CD4-positive, CD25-positive, alpha-beta regulatory T cell (primary cell): ENCODE data around the gene BAZ2B. TPM values are rescaled to one million over a fixed set of nuclear protein-coding genes. Genes with fewer than 3 reads are reported as not detected.

Experiments
- ATAC-seq, 2 donors: fragments of 150-1000 bp; cut with Tn5 transposase; one replicate each; pipeline ENCODE4 v1.10.0; 2021; ENCODE audit warnings: low read depth in 2 of 2, moderate number of reproducible peaks in 2 of 2, moderate library complexity in 1 of 2
- DNase-seq, 3 donors: peaks; one replicate each; pipeline versions ENCODE4 v3.0.0 to v3.0.0-alpha.2; 2012 to 2022; ENCODE audit warnings: mixed read lengths in 1 of 3
- H3K27ac ChIP-seq: one replicate; pipeline ENCODE4 v1.7.0; 2013; ENCODE audit warnings: mild to moderate bottlenecking, low read length; ENCODE audit not compliant: insufficient read depth, poor library complexity, severe bottlenecking
- H3K27me3 ChIP-seq: one replicate; pipeline ENCODE4 v1.7.0; 2013; ENCODE audit warnings: low read length; ENCODE audit not compliant: control insufficient read depth, insufficient read depth
- H3K36me3 ChIP-seq: one replicate; pipeline ENCODE4 v1.7.0; 2013; ENCODE audit warnings: mild to moderate bottlenecking, low read length, moderate library complexity; ENCODE audit not compliant: control insufficient read depth, insufficient read depth
- H3K4me1 ChIP-seq: 2 replicates; pipeline ENCODE4 v1.7.0; 2013; ENCODE audit warnings: mild to moderate bottlenecking, low read length; ENCODE audit not compliant: insufficient read depth, control insufficient read depth, poor library complexity, severe bottlenecking
- H3K4me3 ChIP-seq: one replicate; pipeline ENCODE4 v1.7.0; 2013; ENCODE audit warnings: low read depth, mild to moderate bottlenecking, low read length, moderate library complexity
- H3K9me3 ChIP-seq, 2 experiments: 1 replicate in 1 of 2; 2 replicates in 1 of 2; pipeline ENCODE4 v1.7.0; 2013; ENCODE audit warnings: low read length in 2 of 2, mild to moderate bottlenecking in 1 of 2, moderate library complexity in 1 of 2; ENCODE audit not compliant: control insufficient read depth in 2 of 2
- H3K27ac Mint-ChIP-seq, 3 donors: one replicate each; pipeline ENCODE4 v1.8.0; 2020 to 2022; ENCODE audit warnings: mild to moderate bottlenecking in 3 of 3, mixed read lengths in 3 of 3, moderate library complexity in 2 of 3
- H3K27me3 Mint-ChIP-seq: one replicate; pipeline ENCODE4 v1.8.0; 2022; ENCODE audit warnings: mild to moderate bottlenecking, mixed read lengths
- H3K36me3 Mint-ChIP-seq: one replicate; pipeline ENCODE4 v1.8.0; 2020; ENCODE audit warnings: mixed read lengths
- H3K4me1 Mint-ChIP-seq, 4 donors: one replicate each; pipeline ENCODE4 v1.8.0; 2020 to 2022; ENCODE audit warnings: mixed read lengths in 4 of 4, mild to moderate bottlenecking in 1 of 4
- H3K4me3 Mint-ChIP-seq, 4 donors: one replicate each; pipeline ENCODE4 v1.8.0; 2020 to 2022; ENCODE audit warnings: mild to moderate bottlenecking in 4 of 4, mixed read lengths in 4 of 4, moderate library complexity in 3 of 4
- H3K9me3 Mint-ChIP-seq, 7 donors: one replicate each; pipeline ENCODE4 v1.8.0; 2020 to 2022; ENCODE audit warnings: mixed read lengths in 7 of 7, mild to moderate bottlenecking in 3 of 7, moderate library complexity in 2 of 7
- polyA plus RNA-seq, 4 donors: library from polyadenylated mRNA; unstranded; fragments of 300-500 nt; fragmentation: Illumina TruSeq; gene quantifications; one replicate each; pipeline ENCODE4 v1.2.3, GENCODE V29; 2021
- total RNA-seq: library from RNA; stranded (reverse); gene quantifications from one replicate; pipeline ENCODE4 v1.2.3, GENCODE V29; 2022

Gene BAZ2B
- total and polyA plus RNA-seq, 5 donors from 2014 or later, result 7.8 to 39.6 (median 9.6) TPM

DNA sequence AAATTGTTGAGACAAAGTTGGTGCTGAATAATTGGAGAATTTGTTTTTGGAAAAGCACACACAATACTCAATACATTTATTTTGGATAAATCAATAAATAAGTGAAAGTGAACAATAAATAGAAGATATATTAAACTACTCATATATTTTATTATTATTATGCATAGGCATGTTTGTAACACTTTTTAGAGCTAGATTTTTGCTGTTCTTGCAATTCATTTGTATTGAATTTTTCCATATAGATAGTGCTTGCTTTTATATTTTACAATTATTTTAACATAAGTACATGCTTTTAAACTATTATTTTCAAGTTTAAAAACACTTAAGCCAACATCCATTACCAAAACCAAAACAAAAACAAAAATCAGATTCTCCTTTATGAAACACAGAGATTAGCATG is 43.9 kb downstream of the BAZ2B start:
- Mint-ChIP-seq H3K36me3 (no peaks in the 10 kb centered on the region), H3K27me3 (no peaks in the 10 kb centered on the region), H3K27ac (no peak overlapping the region), H3K4me1 (no peaks in the 10 kb centered on the region), H3K9me3 (peaks cover 0 to 10% (median 3%) of the 10 kb centered on the region in 7 donors), H3K4me3 (no peak overlapping the region)
- Histone ChIP-seq H3K27ac (no peak overlapping the region), H3K9me3 (no peaks in the 10 kb centered on the region), H3K36me3 (no peaks in the 10 kb centered on the region), H3K27me3 (no peaks in the 10 kb centered on the region), H3K4me3 (no peak overlapping the region), H3K4me1 (no peaks in the 10 kb centered on the region)
- ATAC-seq (no peak), DNase-seq (no peak)

GRCh38 chr2:159571540-159572260 is 44.6 kb downstream of the BAZ2B start:
- peaks cover 0 to 10% (median 3%) of the 10 kb centered on the region in 7 donors for H3K9me3 Mint-ChIP-seq
- ATAC-seq, result no peak
- no peaks in the 10 kb centered on the region for H3K4me1 Mint-ChIP-seq
- Histone ChIP-seq H3K27me3 (no peaks in the 10 kb centered on the region), H3K27ac (no peak overlapping the region), H3K4me1 (no peaks in the 10 kb centered on the region), H3K4me3 (no peak overlapping the region), H3K9me3 (no peaks in the 10 kb centered on the region), H3K36me3 (no peaks in the 10 kb centered on the region)
- H3K36me3 Mint-ChIP-seq, result no peaks in the 10 kb centered on the region
- H3K27ac Mint-ChIP-seq, result no peak overlapping the region
- DNase-seq, result no peak
- H3K27me3 Mint-ChIP-seq, result no peaks in the 10 kb centered on the region
- H3K4me3 Mint-ChIP-seq, result no peak overlapping the region

GRCh38 chr2:159564081-159564480 is 52.3 kb downstream of the BAZ2B start:
- H3K4me1 ChIP-seq, result no peaks in the 10 kb centered on the region
- H3K27me3 ChIP-seq, result no peaks in the 10 kb centered on the region
- H3K4me1 Mint-ChIP-seq, result no peaks in the 10 kb centered on the region
- no peaks in the 10 kb centered on the region for H3K36me3 ChIP-seq
- peaks cover 3% of the 10 kb centered on the region for H3K36me3 Mint-ChIP-seq
- H3K4me3 Mint-ChIP-seq, result no peak overlapping the region
- peaks cover 0 to 3% (median 0%) of the 10 kb centered on the region in 7 donors for H3K9me3 Mint-ChIP-seq
- no peak for DNase-seq
- H3K27ac ChIP-seq, result no peak overlapping the region
- no peak for ATAC-seq
- H3K27me3 Mint-ChIP-seq, result no peaks in the 10 kb centered on the region
- H3K4me3 ChIP-seq, result no peak overlapping the region
- H3K9me3 ChIP-seq, result no peaks in the 10 kb centered on the region
- no peak overlapping the region for H3K27ac Mint-ChIP-seq

DNA sequence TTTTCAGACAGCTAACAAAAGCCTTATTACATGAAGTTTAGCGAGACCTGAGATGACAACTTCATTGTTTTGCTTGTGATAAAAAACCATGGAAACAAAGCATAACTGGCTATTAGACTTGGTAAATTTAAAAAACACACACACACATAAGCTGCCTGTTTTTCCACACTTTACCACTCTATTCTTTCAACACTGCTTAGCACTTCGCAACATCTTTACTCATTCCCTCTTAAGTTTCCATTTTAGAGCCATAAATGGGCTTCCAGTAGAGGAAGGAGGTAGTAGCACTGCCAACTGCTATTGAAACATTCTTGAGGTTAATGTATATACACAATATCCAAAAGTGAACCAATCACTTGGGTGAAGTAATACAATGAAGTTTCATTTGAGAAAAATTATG is 54.1 kb downstream of the BAZ2B start:
- Histone ChIP-seq H3K4me3 (no peak overlapping the region), H3K4me1 (no peaks in the 10 kb centered on the region), H3K27me3 (no peaks in the 10 kb centered on the region), H3K9me3 (no peaks in the 10 kb centered on the region), H3K36me3 (no peaks in the 10 kb centered on the region), H3K27ac (no peak overlapping the region)
- ATAC-seq (no peak), DNase-seq (no peak)
- no peak overlapping the region for H3K4me3 Mint-ChIP-seq
- H3K9me3 Mint-ChIP-seq, result peaks cover 0 to 3% (median 0%) of the 10 kb centered on the region in 7 donors
- H3K27me3 Mint-ChIP-seq, result no peaks in the 10 kb centered on the region
- peaks cover 3% of the 10 kb centered on the region for H3K36me3 Mint-ChIP-seq
- no peak overlapping the region for H3K27ac Mint-ChIP-seq
- no peaks in the 10 kb centered on the region for H3K4me1 Mint-ChIP-seq

- DNase-seq, result no peak
- H3K36me3 Mint-ChIP-seq, result peaks cover 3% of the 10 kb centered on the region
- H3K27ac Mint-ChIP-seq, result no peak overlapping the region
- H3K9me3 ChIP-seq, result no peaks in the 10 kb centered on the region
- ATAC-seq, result no peak
- no peak overlapping the region for H3K4me3 Mint-ChIP-seq
- no peak overlapping the region for H3K27ac ChIP-seq
- no peaks in the 10 kb centered on the region for H3K4me1 Mint-ChIP-seq
- H3K4me3 ChIP-seq, result no peak overlapping the region
- H3K4me1 ChIP-seq, result no peaks in the 10 kb centered on the region
- no peaks in the 10 kb centered on the region for H3K27me3 Mint-ChIP-seq
- peaks cover 0 to 3% (median 0%) of the 10 kb centered on the region in 7 donors for H3K9me3 Mint-ChIP-seq
- no peaks in the 10 kb centered on the region for H3K36me3 ChIP-seq
- no peaks in the 10 kb centered on the region for H3K27me3 ChIP-seq
These were observed 54.6 kb downstream of the BAZ2B start for GRCh38 chr2:159561786-159562185.

GRCh38 chr2:159561242-159561641 is 55.1 kb downstream of the BAZ2B start:
- H3K9me3 ChIP-seq, result no peaks in the 10 kb centered on the region
- ATAC-seq, result no peak
- no peak overlapping the region for H3K27ac ChIP-seq
- no peak overlapping the region for H3K4me3 Mint-ChIP-seq
- no peaks in the 10 kb centered on the region for H3K4me1 Mint-ChIP-seq
- no peak overlapping the region for H3K4me3 ChIP-seq
- H3K36me3 Mint-ChIP-seq, result peaks cover 3% of the 10 kb centered on the region
- no peak overlapping the region for H3K27ac Mint-ChIP-seq
- no peak for DNase-seq
- H3K27me3 ChIP-seq, result no peaks in the 10 kb centered on the region
- no peaks in the 10 kb centered on the region for H3K4me1 ChIP-seq
- peaks cover 0 to 3% (median 0%) of the 10 kb centered on the region in 7 donors for H3K9me3 Mint-ChIP-seq
- no peaks in the 10 kb centered on the region for H3K27me3 Mint-ChIP-seq
- no peaks in the 10 kb centered on the region for H3K36me3 ChIP-seq

- Histone ChIP-seq H3K36me3 (no peaks in the 10 kb centered on the region), H3K9me3 (no peaks in the 10 kb centered on the region), H3K27me3 (no peaks in the 10 kb centered on the region), H3K27ac (no peak overlapping the region), H3K4me1 (no peaks in the 10 kb centered on the region), H3K4me3 (no peak overlapping the region)
- no peak for DNase-seq
- Mint-ChIP-seq H3K27ac (no peak overlapping the region), H3K4me1 (no peaks in the 10 kb centered on the region), H3K27me3 (no peaks in the 10 kb centered on the region), H3K9me3 (peaks cover 0 to 3% (median 0%) of the 10 kb centered on the region in 7 donors), H3K36me3 (no peaks in the 10 kb centered on the region), H3K4me3 (no peak overlapping the region)
- no peak for ATAC-seq
These were observed 57.3 kb downstream of the BAZ2B start for GRCh38 chr2:159559034-159559433.

- no peak overlapping the region for H3K4me3 Mint-ChIP-seq
- no peaks in the 10 kb centered on the region for H3K4me1 ChIP-seq
- no peaks in the 10 kb centered on the region for H3K36me3 Mint-ChIP-seq
- H3K9me3 ChIP-seq, result no peaks in the 10 kb centered on the region
- no peak overlapping the region for H3K4me3 ChIP-seq
- DNase-seq, result no peak
- H3K27me3 Mint-ChIP-seq, result no peaks in the 10 kb centered on the region
- H3K36me3 ChIP-seq, result no peaks in the 10 kb centered on the region
- ATAC-seq, result no peak
- peaks cover 0 to 3% (median 0%) of the 10 kb centered on the region in 7 donors for H3K9me3 Mint-ChIP-seq
- H3K27ac Mint-ChIP-seq, result no peak overlapping the region
- no peak overlapping the region for H3K27ac ChIP-seq
- H3K27me3 ChIP-seq, result no peaks in the 10 kb centered on the region
- H3K4me1 Mint-ChIP-seq, result no peaks in the 10 kb centered on the region
These were observed 57.9 kb downstream of the BAZ2B start for GRCh38 chr2:159558479-159558878.
